K562 (cell line): ENCODE results near the gene ZNF66. TPM values are rescaled to one million over a fixed set of nuclear protein-coding genes. Genes with fewer than 3 reads are reported as not detected.

ENCODE experiments used
- ASH1L ChIP-seq: fragments of 450-650 bp; IDR thresholded peaks from 2 replicates; pipeline ENCODE4 v1.6.1; 2018; ENCODE audit warnings: borderline replicate concordance, mild to moderate bottlenecking, low read depth; ENCODE audit not compliant: partially characterized antibody
- DDX20 ChIP-seq: fragments of 450-650 bp; IDR thresholded peaks from 2 replicates; pipeline ENCODE4 v1.6.1; 2016; ENCODE audit warnings: missing genetic modification characterization, low read depth, mild to moderate bottlenecking, missing compliant biosample characterization, moderate library complexity
- EZH2 ChIP-seq: IDR thresholded peaks from 2 replicates; pipeline ENCODE4 v1.6.1; 2012; ENCODE audit warnings: low read depth, mild to moderate bottlenecking, inconsistent platforms, low read length, borderline replicate concordance
- FOXJ2 ChIP-seq: fragments of 200-800 bp; sonication (Bioruptor generic); IDR thresholded peaks from 2 replicates; pipeline ENCODE4 v1.6.1; 2016; ENCODE audit warnings: missing genetic modification characterization, missing compliant biosample characterization
- LARP7 ChIP-seq: fragments of 450-650 bp; IDR thresholded peaks from 2 replicates; pipeline ENCODE4 v1.6.1; 2016
- MEF2A ChIP-seq: IDR thresholded peaks from 2 replicates; pipeline ENCODE4 v1.6.1; 2011; ENCODE audit warnings: low read depth, mild to moderate bottlenecking, low read length, moderate library complexity; ENCODE audit not compliant: control insufficient read depth
- NFIX ChIP-seq: fragments of 250-450 bp; sonication (Bioruptor Pico); IDR thresholded peaks from 2 replicates; pipeline ENCODE4 v1.4.0; 2020; ENCODE audit warnings: low read depth, mild to moderate bottlenecking, moderate library complexity
- OTX1 ChIP-seq: fragments of 450-650 bp; formaldehyde crosslinking; IDR thresholded peaks from 2 replicates; pipeline ENCODE4 v1.4.0; 2022; ENCODE audit warnings: mild to moderate bottlenecking
- PCBP2 ChIP-seq: fragments of 200-400 bp; formaldehyde crosslinking; IDR thresholded peaks from 2 replicates; pipeline ENCODE4 v1.6.1; 2018; ENCODE audit warnings: low read length, low read depth, mild to moderate bottlenecking, moderate library complexity; ENCODE audit not compliant: poor library complexity, severe bottlenecking
- PRMT5 ChIP-seq: sonication (generic); formaldehyde crosslinking; IDR thresholded peaks from 2 replicates; pipeline ENCODE4 v1.5.0; 2020; ENCODE audit warnings: missing genetic modification reagents
- RBM34 ChIP-seq: fragments of 200-400 bp; formaldehyde crosslinking; IDR thresholded peaks from 2 replicates; pipeline ENCODE4 v1.6.1; 2018; ENCODE audit warnings: low read length, borderline replicate concordance; ENCODE audit not compliant: insufficient read depth
- SAFB2 ChIP-seq: fragments of 200-400 bp; formaldehyde crosslinking; IDR thresholded peaks from 2 replicates; pipeline ENCODE4 v1.6.1; 2018; ENCODE audit warnings: borderline replicate concordance, low read length, low read depth, moderate library complexity; ENCODE audit not compliant: severe bottlenecking
- TEAD4 ChIP-seq, 2 experiments: sonication (generic) in 1 of 2; formaldehyde crosslinking in 1 of 2; IDR thresholded peaks; 2 replicates each; pipeline versions ENCODE4 v1.6.1 to v1.8.0; 2012 to 2022; ENCODE audit warnings: borderline replicate concordance in 1 of 2, inconsistent platforms in 1 of 2, low read length in 1 of 2, mild to moderate bottlenecking in 1 of 2, missing genetic modification reagents in 1 of 2
- ZFP1 ChIP-seq: fragments of 450-650 bp; formaldehyde crosslinking; IDR thresholded peaks from 2 replicates; pipeline ENCODE4 v1.4.0; 2020; ENCODE audit warnings: mild to moderate bottlenecking, mixed read lengths
- ZFX ChIP-seq: sonication (generic); formaldehyde crosslinking; IDR thresholded peaks from 2 replicates; pipeline ENCODE4 v1.8.0; 2022; ENCODE audit warnings: mild to moderate bottlenecking, missing genetic modification reagents, moderate library complexity
- ZNF143 ChIP-seq: sonication (generic); formaldehyde crosslinking; IDR thresholded peaks from 2 replicates; pipeline ENCODE4 v1.9.0; 2022; ENCODE audit warnings: mild to moderate bottlenecking, missing genetic modification reagents
- ZNF3 ChIP-seq: fragments of 250-450 bp; sonication (Bioruptor Pico); IDR thresholded peaks from 2 replicates; pipeline ENCODE4 v1.5.0; 2021; ENCODE audit warnings: mild to moderate bottlenecking, moderate library complexity
- ZNF584 ChIP-seq: fragments of 200-800 bp; sonication (Bioruptor generic); IDR thresholded peaks from 2 replicates; pipeline ENCODE4 v1.6.1; 2016; ENCODE audit warnings: low read depth, mild to moderate bottlenecking, missing genetic modification characterization, missing compliant biosample characterization
- ZNF668 ChIP-seq: fragments of 250-450 bp; sonication (Bioruptor Pico); IDR thresholded peaks from 2 replicates; pipeline ENCODE4 v1.8.0; 2022; ENCODE audit warnings: mild to moderate bottlenecking, inconsistent platforms
- ZNF764 ChIP-seq: fragments of 250-450 bp; sonication (Bioruptor Pico); IDR thresholded peaks from 2 replicates; pipeline ENCODE4 v1.4.0; 2020; ENCODE audit warnings: low read depth, mild to moderate bottlenecking, moderate library complexity
- polyA plus RNA-seq, 8 experiments: library from polyadenylated mRNA; depleted of rRNA in 4 of 8; stranded (reverse) in 5 of 8; unstranded in 3 of 8; fragments of >200 nt; fragmentation: Nextera tagmentation in 2 of 8; fragmentation: Illumina TruSeq in 1 of 8; extraction: Ambion mirVana in 2 of 8; extraction: Trizol in 1 of 8; gene quantifications; 2 replicates each; pipeline versions ENCODE4 v1.2.1 to v1.2.3, GENCODE V29; 2011 to 2014; ENCODE audit warnings: inconsistent platforms in 1 of 8, missing spikeins in 1 of 8
- total RNA-seq, 7 experiments: library from RNA; depleted of rRNA in 6 of 7; stranded (reverse); fragments of >200 nt in 6 of 7; fragmentation: Illumina TruSeq in 2 of 7; extraction: Trizol in 2 of 7; gene quantifications; 2 replicates each; pipeline versions ENCODE4 v1.2.1 to v1.2.3, GENCODE V29; 2011 to 2021; ENCODE audit warnings: low replicate concordance in 1 of 7
- TF ChIP-seq, protein P1 (sequence below): sonication (generic); formaldehyde crosslinking; IDR thresholded peaks from 2 replicates; pipeline ENCODE4 v1.8.0; 2022; ENCODE audit warnings: mild to moderate bottlenecking, missing genetic modification reagents, borderline replicate concordance

The ZNF66 gene
- total and polyA plus RNA-seq, 9 of the 15 experiments (the other 6 are each of a cell fraction or from before 2014, with no cell fraction given): 0.13 to 2.7 (median 1.6) TPM

DNA sequence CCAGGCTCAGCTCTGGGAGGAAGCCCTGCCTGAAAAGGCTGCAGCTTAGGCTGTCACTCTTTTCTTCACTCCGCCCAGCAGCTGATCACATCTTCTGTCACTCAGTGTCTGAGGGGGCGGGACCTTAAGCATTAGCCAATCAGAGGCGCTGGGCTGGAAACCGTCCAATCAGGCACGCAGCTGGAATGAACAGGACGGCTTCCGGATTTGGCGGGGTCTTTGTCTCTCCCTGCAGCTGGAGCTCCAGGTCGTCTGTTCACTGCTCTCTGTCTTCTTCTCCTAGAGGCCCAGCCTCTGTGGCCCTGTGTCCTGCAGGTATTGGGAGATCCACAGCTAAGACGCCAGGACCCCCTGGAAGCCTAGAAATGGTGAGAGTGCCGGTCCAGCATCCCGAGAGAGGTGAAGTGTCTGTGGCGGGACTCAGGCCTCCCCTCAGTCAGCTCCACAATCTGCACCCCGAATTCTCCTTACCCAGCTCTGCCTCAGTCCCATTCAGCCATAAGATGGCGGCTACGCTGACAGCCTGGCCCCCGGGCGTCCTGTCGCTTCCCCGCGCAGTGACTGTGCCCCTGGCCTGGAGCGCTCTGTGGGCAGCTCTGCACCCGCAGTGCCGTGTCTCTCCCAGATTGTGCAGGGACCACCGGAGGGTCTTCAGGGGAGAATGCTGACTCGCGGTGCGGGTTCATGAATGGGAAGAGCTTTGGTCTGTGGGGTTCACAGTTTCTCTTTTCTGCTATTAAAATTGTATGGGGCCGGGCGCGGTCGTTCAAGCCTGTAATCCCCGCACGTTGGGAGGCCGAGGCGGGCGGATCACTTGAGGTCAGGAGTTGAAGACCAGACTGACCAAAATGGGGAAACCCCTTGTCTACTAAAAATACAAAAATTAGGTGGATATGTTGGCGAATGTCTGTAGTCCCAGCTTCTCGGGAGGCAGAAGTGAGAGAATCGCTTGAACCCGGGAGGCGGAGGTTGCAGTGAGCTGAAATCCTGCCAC lies at the start of gene ZNF66 (continued):
- TF ChIP-seq SAFB2: no peak
- TF ChIP-seq ZNF143 (CRISPR knock-in tag): no peak
- TF ChIP-seq NFIX (CRISPR knock-in tag): no peak
- TF ChIP-seq ZNF668: no peak
- no peak for TF ChIP-seq RBM34
- no peak for TF ChIP-seq MEF2A
- no peak for TF ChIP-seq LARP7
- TF ChIP-seq ZNF764 (CRISPR knock-in tag): no peak
- no peak for TF ChIP-seq FOXJ2 (tag)
- no peak for TF ChIP-seq PCBP2
- 0 out of 2 replicates have a peak, but pooled peaks have one; percentile 10 for TF ChIP-seq ZFX (CRISPR knock-in tag)
- TF ChIP-seq OTX1 (CRISPR knock-in tag): no peak
- no peak for TF ChIP-seq TEAD4 (IDR thresholded peaks at IDR 0.05; ENCODE audit: low read length)
- no peak for TF ChIP-seq TEAD4 (CRISPR knock-in tag; IDR thresholded peaks at IDR 0.05; ENCODE audit: borderline replicate concordance)
- TF ChIP-seq PRMT5 (CRISPR knock-in tag): no peak
- no peak for TF ChIP-seq DDX20 (tag)
- no peak for TF ChIP-seq ZNF3 (CRISPR knock-in tag)
- peak; percentile 72 for TF ChIP-seq ASH1L
- TF ChIP-seq ZNF584 (CRISPR knock-in tag): no peak
- TF ChIP-seq, protein P1, sequence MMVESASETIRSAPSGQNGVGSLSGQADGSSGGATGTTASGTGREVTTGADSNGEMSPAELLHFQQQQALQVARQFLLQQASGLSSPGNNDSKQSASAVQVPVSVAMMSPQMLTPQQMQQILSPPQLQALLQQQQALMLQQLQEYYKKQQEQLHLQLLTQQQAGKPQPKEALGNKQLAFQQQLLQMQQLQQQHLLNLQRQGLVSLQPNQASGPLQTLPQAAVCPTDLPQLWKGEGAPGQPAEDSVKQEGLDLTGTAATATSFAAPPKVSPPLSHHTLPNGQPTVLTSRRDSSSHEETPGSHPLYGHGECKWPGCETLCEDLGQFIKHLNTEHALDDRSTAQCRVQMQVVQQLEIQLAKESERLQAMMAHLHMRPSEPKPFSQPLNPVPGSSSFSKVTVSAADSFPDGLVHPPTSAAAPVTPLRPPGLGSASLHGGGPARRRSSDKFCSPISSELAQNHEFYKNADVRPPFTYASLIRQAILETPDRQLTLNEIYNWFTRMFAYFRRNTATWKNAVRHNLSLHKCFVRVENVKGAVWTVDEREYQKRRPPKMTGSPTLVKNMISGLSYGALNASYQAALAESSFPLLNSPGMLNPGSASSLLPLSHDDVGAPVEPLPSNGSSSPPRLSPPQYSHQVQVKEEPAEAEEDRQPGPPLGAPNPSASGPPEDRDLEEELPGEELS: no peak
- TF ChIP-seq ZFP1 (CRISPR knock-in tag): no peak
- TF ChIP-seq EZH2: no peak
